ENCODE data around the gene ADAMTSL1. TPM values are rescaled to one million over a fixed set of nuclear protein-coding genes. Genes with fewer than 3 reads are reported as not detected.

ADAMTSL1 gene
- total RNA-seq, 2 donors from 2014 or later, result 3.4 to 3.8 TPM

DNA sequence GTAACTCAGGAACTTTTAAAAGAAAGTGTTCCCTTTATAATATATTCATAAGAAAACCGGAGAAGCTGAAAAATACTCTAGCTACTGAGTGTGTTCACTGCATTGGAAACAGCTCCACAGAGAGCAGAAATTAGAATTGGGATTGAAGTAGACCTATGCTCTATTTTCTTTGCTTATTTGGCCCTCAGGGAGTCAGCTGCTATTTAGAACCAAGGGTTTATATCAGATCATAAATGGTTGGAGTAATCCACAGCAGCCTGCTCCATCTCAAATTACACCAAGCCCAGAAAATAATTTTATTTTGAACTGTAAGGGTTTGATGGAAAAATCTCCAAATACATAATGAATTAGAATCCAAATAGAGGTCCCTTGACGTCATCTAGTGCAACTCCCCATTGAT, 202.6 kb downstream of the ADAMTSL1 start:
- no peak for DNase-seq (ENCODE audit: low spot score)
- no peak overlapping the region for H3K4me3 ChIP-seq
- no peak overlapping the region for H3K27ac ChIP-seq
- H3K36me3 ChIP-seq, result no peaks in the 10 kb centered on the region
- H3K27me3 ChIP-seq, result no peaks in the 10 kb centered on the region
- no peak for TF ChIP-seq CTCF (IDR thresholded peaks at IDR 0.05)
- no peaks in the 10 kb centered on the region for H3K9me3 ChIP-seq
- H3K4me1 ChIP-seq, result peaks cover 0 to 4% of the 10 kb centered on the region in 2 donors

GRCh38 chr9:18678821-18679590, 205.1 kb downstream of the ADAMTSL1 start:
- Histone ChIP-seq H3K4me3 (no peak overlapping the region), H3K9me3 (no peaks in the 10 kb centered on the region), H3K27me3 (no peaks in the 10 kb centered on the region), H3K4me1 (peaks cover 0 to 4% of the 10 kb centered on the region in 2 donors), H3K27ac (no peak overlapping the region), H3K36me3 (no peaks in the 10 kb centered on the region)
- no peak for DNase-seq (ENCODE audit: low spot score)
- TF ChIP-seq CTCF (IDR thresholded peaks at IDR 0.05), result no peak

DNA sequence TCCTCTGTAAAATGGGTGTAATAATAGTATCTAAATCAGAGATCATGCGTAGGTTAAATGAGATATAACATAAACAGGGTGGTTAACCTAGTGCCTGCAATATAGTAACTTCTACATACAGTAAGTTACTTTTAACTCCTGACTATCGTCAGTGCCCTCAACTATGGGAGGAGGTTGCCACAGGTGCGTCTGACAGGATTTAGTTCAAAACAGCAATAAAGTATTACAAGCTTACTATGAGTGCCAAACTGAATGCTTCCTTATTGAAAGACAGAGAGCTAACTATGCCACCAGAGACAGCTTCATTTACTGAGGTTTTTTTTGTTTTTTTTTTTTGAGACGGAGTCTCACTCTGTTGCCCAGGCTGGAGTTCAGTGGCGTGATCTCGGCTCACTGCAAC, 209.0 kb downstream of the ADAMTSL1 start:
- DNase-seq (ENCODE audit: low spot score), result no peak
- no peak overlapping the region for H3K27ac ChIP-seq
- H3K27me3 ChIP-seq, result no peaks in the 10 kb centered on the region
- H3K4me3 ChIP-seq, result no peak overlapping the region
- no peaks in the 10 kb centered on the region for H3K36me3 ChIP-seq
- TF ChIP-seq CTCF (IDR thresholded peaks at IDR 0.05), result no peak
- no peaks in the 10 kb centered on the region for H3K4me1 ChIP-seq
- H3K9me3 ChIP-seq, result no peaks in the 10 kb centered on the region

DNA sequence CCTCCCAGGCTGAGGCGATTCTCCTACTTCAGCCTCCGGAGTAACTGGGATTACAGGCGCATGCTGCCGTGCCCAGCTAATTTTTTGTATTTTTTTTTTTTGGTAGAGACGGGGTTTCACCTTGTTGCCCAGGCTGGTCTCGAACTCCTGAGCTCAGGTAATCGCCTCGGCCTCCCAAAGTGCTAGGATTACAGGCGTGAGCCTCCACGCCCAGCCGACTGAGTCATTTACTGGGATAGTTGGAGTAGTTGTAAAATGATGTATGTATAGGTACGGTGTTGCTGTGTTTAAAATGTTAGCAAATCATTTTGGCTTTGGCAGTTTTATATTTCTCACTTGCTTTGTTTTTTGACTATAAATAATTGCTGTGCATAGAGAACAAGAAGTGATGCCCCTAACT, 209.4 kb downstream of the ADAMTSL1 start:
- TF ChIP-seq CTCF (IDR thresholded peaks at IDR 0.05), result no peak
- Histone ChIP-seq H3K36me3 (no peaks in the 10 kb centered on the region), H3K9me3 (no peaks in the 10 kb centered on the region), H3K27me3 (no peaks in the 10 kb centered on the region), H3K4me1 (no peaks in the 10 kb centered on the region), H3K27ac (no peak overlapping the region), H3K4me3 (no peak overlapping the region)
- no peak for DNase-seq (ENCODE audit: low spot score)

DNA sequence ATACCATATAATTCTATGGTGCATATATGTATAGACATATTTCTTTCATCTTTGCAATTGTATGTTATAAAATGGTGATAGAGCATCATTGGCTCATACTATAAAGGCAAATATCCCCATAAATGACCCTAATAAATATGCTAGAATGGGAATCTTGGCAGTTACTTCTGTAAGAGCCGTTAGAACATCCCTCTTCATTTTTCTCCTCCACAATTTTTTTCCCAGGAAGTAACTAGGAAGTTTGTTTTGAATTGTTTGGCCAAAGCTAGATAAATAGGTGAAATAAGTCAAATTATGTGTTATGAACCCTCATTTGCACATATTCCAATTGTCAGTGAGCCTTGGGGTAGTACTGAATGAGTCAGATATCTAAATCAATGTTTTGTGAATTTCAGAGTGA, 209.9 kb downstream of the ADAMTSL1 start:
- Histone ChIP-seq H3K4me3 (no peak overlapping the region), H3K4me1 (no peaks in the 10 kb centered on the region), H3K36me3 (no peaks in the 10 kb centered on the region), H3K27me3 (no peaks in the 10 kb centered on the region), H3K9me3 (no peaks in the 10 kb centered on the region), H3K27ac (no peak overlapping the region)
- TF ChIP-seq CTCF (IDR thresholded peaks at IDR 0.05), result no peak
- DNase-seq (ENCODE audit: low spot score), result no peak

Measured in right atrium auricular region (tissue), 2 donors.